Measurements from ENCODE around the gene MYO1D.
A peak's percentile ranks its signal among the peaks of the same experiment; 100 is the strongest.
"Not testable (repeated sequence)": the region's sequence is repeated elsewhere in the genome, so short reads cannot be mapped to it uniquely, and the experiment has no call there.

Gene MYO1D

DNA sequence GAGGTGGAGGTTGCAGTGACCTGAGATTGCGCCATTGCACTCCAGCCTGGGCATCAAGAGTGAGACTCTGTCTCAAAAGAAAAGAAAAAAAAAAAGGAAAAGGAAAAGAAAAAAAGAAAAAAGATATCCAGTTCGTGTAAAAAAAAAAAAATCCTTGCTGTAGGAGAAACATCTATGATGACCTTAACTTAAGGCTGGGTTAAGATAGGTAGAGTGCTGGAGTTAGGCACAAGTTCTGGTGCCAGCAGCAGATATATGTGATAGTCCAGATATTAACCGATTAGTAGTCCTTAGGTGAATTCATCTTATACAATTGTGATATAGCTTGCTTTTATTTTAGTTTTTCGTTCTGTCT is 415.4 kb downstream of the MYO1D start:
- no peak for DNase-seq (ENCODE audit: low read depth in 2 of 2)

DNA sequence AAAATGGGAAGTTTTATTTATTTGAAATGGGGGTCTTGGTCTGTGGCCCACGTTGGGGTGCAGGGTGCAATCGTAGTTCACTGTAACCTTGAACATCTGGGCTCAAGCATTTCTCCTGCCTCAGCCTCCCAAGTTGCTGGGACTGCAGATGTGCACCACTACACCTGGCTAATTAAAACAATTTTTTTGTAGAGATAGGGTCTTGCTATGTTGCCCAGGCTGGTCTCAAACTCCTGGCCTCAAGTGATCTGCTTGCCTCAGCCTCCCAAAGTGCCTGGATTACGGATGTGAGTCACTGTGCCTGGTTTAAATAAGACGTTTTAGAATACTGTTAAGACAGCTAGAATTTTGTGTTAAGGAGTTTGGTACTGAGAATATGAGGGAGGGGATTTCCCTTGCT is 416.9 kb downstream of the MYO1D start:
- DNase-seq (ENCODE audit: low read depth in 2 of 2) = no peak

- DNase-seq (ENCODE audit: low read depth in 2 of 2) = no peak
Measured at GRCh38 chr17:32458371-32458770, 418.6 kb downstream of the MYO1D start.

- no peak for DNase-seq (ENCODE audit: low read depth in 2 of 2)
Measured at GRCh38 chr17:32453370-32453769, 423.6 kb downstream of the MYO1D start.

GRCh38 chr17:32452281-32452680 is 424.6 kb downstream of the MYO1D start:
- DNase-seq (ENCODE audit: low read depth in 2 of 2) = no peak

- no peak for DNase-seq (ENCODE audit: low read depth in 2 of 2)
Measured at GRCh38 chr17:32451879-32452278, 425.0 kb downstream of the MYO1D start.

- not testable (repeated sequence) for DNase-seq (ENCODE audit: low read depth in 2 of 2)
Measured at GRCh38 chr17:32450379-32450778, 426.5 kb downstream of the MYO1D start.

GRCh38 chr17:32449963-32450362 is 427.0 kb downstream of the MYO1D start:
- DNase-seq (ENCODE audit: low read depth in 2 of 2) = no peak

GRCh38 chr17:32446949-32447348 is 430.0 kb downstream of the MYO1D start:
- DNase-seq (ENCODE audit: low read depth in 2 of 2) = no peak

DNA sequence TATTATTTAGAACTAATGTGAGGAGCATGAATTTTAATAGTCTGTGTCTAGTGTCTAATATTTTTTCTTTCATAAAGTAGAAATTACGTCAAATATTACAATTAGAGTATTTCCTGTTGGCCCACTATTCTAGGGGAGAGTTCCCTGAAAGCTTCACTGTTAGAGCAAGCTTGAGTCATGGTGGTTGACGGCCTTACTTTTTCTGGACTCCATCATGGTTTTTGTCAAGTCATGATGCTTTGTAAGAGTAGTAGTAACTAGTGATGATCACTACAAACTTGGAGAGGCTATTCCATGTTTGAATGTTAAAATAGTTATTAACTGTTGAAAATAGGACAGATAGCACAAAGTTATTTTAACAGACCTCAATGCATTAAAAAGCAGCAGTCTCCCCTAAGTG is 431.0 kb downstream of the MYO1D start:
- DNase-seq (ENCODE audit: low read depth in 2 of 2) = no peak

DNA sequence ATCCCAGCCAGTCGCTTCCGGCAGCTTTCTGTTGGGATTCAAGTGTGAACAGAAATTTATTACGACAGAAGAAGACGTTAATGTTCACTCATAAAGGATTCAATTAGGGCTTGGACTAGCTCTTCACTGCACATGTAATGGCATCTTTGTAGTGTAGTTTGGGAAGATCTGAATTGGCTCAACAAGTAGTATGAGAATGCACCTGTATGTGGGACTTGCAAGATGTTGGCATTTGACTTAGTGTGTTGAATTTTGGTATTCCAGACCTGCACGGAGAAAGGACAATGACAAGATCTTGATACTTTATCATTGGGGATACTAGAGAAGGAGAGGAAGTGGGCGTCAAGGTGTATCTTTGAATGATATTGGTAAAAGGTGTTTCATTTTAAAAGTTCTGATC is 431.4 kb downstream of the MYO1D start:
- no peak for DNase-seq (ENCODE audit: low read depth in 2 of 2)

DNA sequence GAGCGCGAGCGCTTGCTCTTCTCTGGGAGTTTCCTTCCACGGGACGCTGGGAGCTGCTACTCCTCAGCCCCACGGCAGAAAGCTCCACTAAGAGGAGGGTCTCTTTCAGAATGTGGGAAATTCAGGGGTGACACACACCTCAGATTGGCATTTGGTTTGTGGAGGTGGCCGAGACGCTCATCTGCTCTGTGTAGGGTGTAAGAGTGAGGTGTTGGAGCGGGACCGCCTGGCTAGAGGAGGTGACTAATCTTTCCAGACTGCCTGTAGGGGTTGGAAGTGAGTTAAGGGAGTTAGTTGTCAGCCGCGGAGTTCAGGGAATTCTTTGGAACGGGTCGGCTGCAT is 431.9 kb downstream of the MYO1D start:
- peak; percentile 22 to 23 for DNase-seq (ENCODE audit: low read depth in 2 of 2)

GRCh38 chr17:32444301-32445073 is 432.4 kb downstream of the MYO1D start, which contains the start of gene PSMD11:
Gene PSMD11 (plus strand): TSS chr17:32444510. CDS start chr17:32444524, 14 bp downstream.
- DNase-seq (ENCODE audit: low read depth in 2 of 2) = peak; percentile 98 to 99

- no peak for DNase-seq (ENCODE audit: low read depth in 2 of 2)
Measured at GRCh38 chr17:32443827-32444300, 433.1 kb downstream of the MYO1D start.

Measured in stimulated activated CD4-positive, alpha-beta T cell treated with anti-CD3 and anti-CD28 coated beads, Interleukin-15, amount 100 ng/mL, for 48 hours (primary cell).